Measurements from ENCODE around the gene TMEM164.
"Not testable (repeated sequence)": the region's sequence is repeated elsewhere in the genome, so short reads cannot be mapped to it uniquely, and the experiment has no call there.

The TMEM164 gene

GRCh38 chrX:110153896-110154295 lies 151.0 kb downstream of the TMEM164 start:
- DNase-seq: no peak
- Histone ChIP-seq H4K20me1 (ENCODE audit: insufficient read depth, low read length) (no peaks in the 10 kb centered on the region), H3K79me2 (ENCODE audit: low read length) (0 out of 2 replicates have a peak, but pooled peaks cover 4% of the 10 kb centered on the region), H3K4me3 (ENCODE audit: low read length) (no peak overlapping the region), H3K4me1 (ENCODE audit: low read length) (peaks cover 7% of the 10 kb centered on the region), H3K36me3 (replicated peaks; ENCODE audit: insufficient read depth, low read length) (no peaks in the 10 kb centered on the region), H3K9me3 (replicated peaks; ENCODE audit: insufficient read depth, low read length) (no peaks in the 10 kb centered on the region), H3K27ac (ENCODE audit: low read length) (no peak overlapping the region), H3K4me2 (ENCODE audit: low read depth, low read length) (no peak overlapping the region), H2AFZ (ENCODE audit: low read length) (no peak overlapping the region), H3F3A (ENCODE audit: insufficient read depth, low read length) (0 out of 2 replicates have a peak, but pooled peaks cover 4% of the 10 kb centered on the region), H3K27me3 (replicated peaks; ENCODE audit: insufficient read depth, low read length) (no peaks in the 10 kb centered on the region), H3K9ac (ENCODE audit: low read length) (no peak overlapping the region), H3K9me2 (replicated peaks; ENCODE audit: insufficient read depth, low read length) (no peaks in the 10 kb centered on the region)
- TF ChIP-seq EZH2 (optimal IDR thresholded peaks at IDR 0.05; ENCODE audit: low read depth, low read length): no peak
- no peak for TF ChIP-seq CTCF (IDR thresholded peaks at IDR 0.05; ENCODE audit: low read length)
- TF ChIP-seq EZH2phosphoT487 (IDR thresholded peaks at IDR 0.05; ENCODE audit: low read length): no peak

- not testable (repeated sequence) for H3K9ac ChIP-seq (ENCODE audit: low read length); DNase-seq; H3K4me3 ChIP-seq (ENCODE audit: low read length); H3K4me2 ChIP-seq (ENCODE audit: low read depth, low read length); H3K9me2 ChIP-seq (replicated peaks; ENCODE audit: insufficient read depth, low read length); H4K20me1 ChIP-seq (ENCODE audit: insufficient read depth, low read length); H2AFZ ChIP-seq (ENCODE audit: low read length); H3K79me2 ChIP-seq (ENCODE audit: low read length); H3K36me3 ChIP-seq (replicated peaks; ENCODE audit: insufficient read depth, low read length); H3F3A ChIP-seq (ENCODE audit: insufficient read depth, low read length); H3K27me3 ChIP-seq (replicated peaks; ENCODE audit: insufficient read depth, low read length); H3K9me3 ChIP-seq (replicated peaks; ENCODE audit: insufficient read depth, low read length); H3K27ac ChIP-seq (ENCODE audit: low read length)
- peaks cover 11% of the 10 kb centered on the region for H3K4me1 ChIP-seq (ENCODE audit: low read length)
These were observed 151.4 kb downstream of the TMEM164 start for GRCh38 chrX:110154328-110154727.

GRCh38 chrX:110155759-110156158 lies 152.8 kb downstream of the TMEM164 start:
- Histone ChIP-seq H3K4me2 (ENCODE audit: low read depth, low read length) (no peak overlapping the region), H4K20me1 (ENCODE audit: insufficient read depth, low read length) (no peaks in the 10 kb centered on the region), H3K9ac (ENCODE audit: low read length) (no peak overlapping the region), H3F3A (ENCODE audit: insufficient read depth, low read length) (peaks cover 12% of the 10 kb centered on the region), H3K27ac (ENCODE audit: low read length) (no peak overlapping the region), H3K9me2 (replicated peaks; ENCODE audit: insufficient read depth, low read length) (no peaks in the 10 kb centered on the region), H3K4me1 (ENCODE audit: low read length) (peaks cover 24% of the 10 kb centered on the region), H3K36me3 (replicated peaks; ENCODE audit: insufficient read depth, low read length) (no peaks in the 10 kb centered on the region), H3K4me3 (ENCODE audit: low read length) (no peak overlapping the region), H3K27me3 (replicated peaks; ENCODE audit: insufficient read depth, low read length) (no peaks in the 10 kb centered on the region), H3K79me2 (ENCODE audit: low read length) (peaks cover 7% of the 10 kb centered on the region), H2AFZ (ENCODE audit: low read length) (no peak overlapping the region), H3K9me3 (replicated peaks; ENCODE audit: insufficient read depth, low read length) (no peaks in the 10 kb centered on the region)
- TF ChIP-seq CTCF (IDR thresholded peaks at IDR 0.05; ENCODE audit: low read length) (no peak), EZH2phosphoT487 (IDR thresholded peaks at IDR 0.05; ENCODE audit: low read length) (no peak), EZH2 (optimal IDR thresholded peaks at IDR 0.05; ENCODE audit: low read depth, low read length) (no peak)
- DNase-seq: no peak

GRCh38 chrX:110156167-110156754 lies 153.3 kb downstream of the TMEM164 start:
- peak; percentile 21 for DNase-seq
- Histone ChIP-seq H3K4me2 (ENCODE audit: low read depth, low read length) (no peak overlapping the region), H3F3A (ENCODE audit: insufficient read depth, low read length) (peaks cover 12% of the 10 kb centered on the region), H3K9me2 (replicated peaks; ENCODE audit: insufficient read depth, low read length) (no peaks in the 10 kb centered on the region), H3K27me3 (replicated peaks; ENCODE audit: insufficient read depth, low read length) (no peaks in the 10 kb centered on the region), H3K36me3 (replicated peaks; ENCODE audit: insufficient read depth, low read length) (no peaks in the 10 kb centered on the region), H3K4me3 (ENCODE audit: low read length) (no peak overlapping the region), H3K4me1 (ENCODE audit: low read length) (peaks cover 29% of the 10 kb centered on the region), H4K20me1 (ENCODE audit: insufficient read depth, low read length) (no peaks in the 10 kb centered on the region), H3K9me3 (replicated peaks; ENCODE audit: insufficient read depth, low read length) (no peaks in the 10 kb centered on the region), H2AFZ (ENCODE audit: low read length) (no peak overlapping the region), H3K9ac (ENCODE audit: low read length) (no peak overlapping the region), H3K27ac (ENCODE audit: low read length) (no peak overlapping the region), H3K79me2 (ENCODE audit: low read length) (peaks cover 12% of the 10 kb centered on the region)
- no peak for TF ChIP-seq EZH2 (optimal IDR thresholded peaks at IDR 0.05; ENCODE audit: low read depth, low read length)
- TF ChIP-seq CTCF (IDR thresholded peaks at IDR 0.05; ENCODE audit: low read length): peak; percentile 30; the same call in 1 of the 2 replicates

All from MM.1S (cell line).